ENCODE measurements around the gene MRPL48.
"Not testable (repeated sequence)": the region's sequence is repeated elsewhere in the genome, so short reads cannot be mapped to it uniquely, and the experiment has no call there.

The MRPL48 gene

GRCh38 chr11:73755670-73756069 lies 32.0 kb upstream of the MRPL48 start:
- Histone ChIP-seq H3K4me3 (ENCODE audit: low read length) (no peak overlapping the region), H3K9ac (ENCODE audit: low read length) (no peak overlapping the region), H3K27me3 (ENCODE audit: control insufficient read depth, insufficient read depth, low read length) (no peaks in the 10 kb centered on the region), H3K27ac (ENCODE audit: low read length) (no peak overlapping the region), H3K9me3 (ENCODE audit: control insufficient read depth, low read depth, low read length) (no peaks in the 10 kb centered on the region), H3K4me1 (ENCODE audit: control insufficient read depth, low read depth, low read length) (peaks cover 20% of the 10 kb centered on the region), H3K36me3 (ENCODE audit: control insufficient read depth, low read depth, low read length) (no peaks in the 10 kb centered on the region)

- Histone ChIP-seq H3K4me3 (ENCODE audit: low read length) (no peak overlapping the region), H3K9me3 (ENCODE audit: control insufficient read depth, low read depth, low read length) (no peaks in the 10 kb centered on the region), H3K36me3 (ENCODE audit: control insufficient read depth, low read depth, low read length) (no peaks in the 10 kb centered on the region), H3K4me1 (ENCODE audit: control insufficient read depth, low read depth, low read length) (peaks cover 20% of the 10 kb centered on the region), H3K9ac (ENCODE audit: low read length) (no peak overlapping the region), H3K27me3 (ENCODE audit: control insufficient read depth, insufficient read depth, low read length) (no peaks in the 10 kb centered on the region), H3K27ac (ENCODE audit: low read length) (no peak overlapping the region)
These were observed 30.1 kb upstream of the MRPL48 start for GRCh38 chr11:73757598-73757997.

- peak overlapping the region; percentile 93 for H3K4me3 ChIP-seq (ENCODE audit: low read length)
- H3K4me1 ChIP-seq (ENCODE audit: control insufficient read depth, low read depth, low read length) = peaks cover 20% of the 10 kb centered on the region
- no peak overlapping the region for H3K27ac ChIP-seq (ENCODE audit: low read length)
- H3K9me3 ChIP-seq (ENCODE audit: control insufficient read depth, low read depth, low read length) = no peaks in the 10 kb centered on the region
- no peaks in the 10 kb centered on the region for H3K36me3 ChIP-seq (ENCODE audit: control insufficient read depth, low read depth, low read length)
- no peaks in the 10 kb centered on the region for H3K27me3 ChIP-seq (ENCODE audit: control insufficient read depth, insufficient read depth, low read length)
- no peak overlapping the region for H3K9ac ChIP-seq (ENCODE audit: low read length)
These were observed 29.2 kb upstream of the MRPL48 start for GRCh38 chr11:73758451-73758850.

DNA sequence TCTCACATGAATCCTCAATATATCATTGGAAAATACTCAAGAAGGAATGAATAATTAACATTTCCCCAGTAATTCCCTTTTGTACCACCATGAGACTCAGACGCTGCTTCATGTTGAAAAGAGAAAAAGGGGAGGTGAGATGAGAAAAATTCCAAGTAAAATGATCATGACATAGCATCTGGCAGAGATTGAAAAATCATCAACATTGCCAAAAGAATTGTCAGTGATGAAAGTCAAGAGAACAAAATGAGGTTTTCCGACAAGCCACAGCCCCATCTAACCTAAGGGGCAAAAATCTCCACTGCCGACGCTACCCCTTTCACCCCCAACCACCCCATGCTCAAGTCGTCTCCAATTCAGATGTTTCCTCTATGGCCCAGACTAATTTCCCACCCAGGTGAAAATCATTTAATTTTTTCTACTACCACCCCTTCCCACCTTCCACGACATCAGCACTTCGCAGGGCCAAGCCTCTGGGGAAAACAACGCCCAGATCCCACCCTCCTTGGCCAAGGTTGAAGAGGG lies 28.0 kb upstream of the MRPL48 start:
- H3K27ac ChIP-seq (ENCODE audit: low read length) = no peak overlapping the region

DNA sequence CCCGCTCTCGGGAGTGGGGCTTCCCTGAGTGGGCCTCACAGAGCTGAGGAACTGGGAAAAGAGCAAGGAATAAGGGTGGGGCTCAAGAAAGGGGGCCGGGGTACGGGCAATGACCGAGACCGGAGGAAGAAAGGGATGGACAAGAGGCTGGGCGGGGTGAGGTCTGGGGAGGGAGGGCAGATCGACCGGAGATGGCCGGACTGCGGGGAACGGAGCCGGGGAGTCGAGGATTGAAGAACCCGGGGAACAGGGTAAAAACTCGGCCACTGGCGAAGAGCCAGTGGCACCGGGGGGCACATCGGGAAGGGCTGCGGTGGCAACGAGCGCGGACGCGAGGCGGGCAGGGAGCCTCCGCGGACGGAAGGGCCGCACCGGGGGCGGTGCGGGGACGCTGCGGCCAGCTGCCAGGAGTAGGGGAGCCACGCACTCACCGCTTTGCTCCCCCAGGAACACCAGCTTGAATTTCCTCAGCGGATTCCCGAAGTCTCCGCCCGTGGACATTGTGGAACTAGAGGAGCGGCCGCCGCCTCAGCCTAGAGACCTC lies 27.5 kb upstream of the MRPL48 start:
- Histone ChIP-seq H3K36me3 (ENCODE audit: control insufficient read depth, low read depth, low read length) (no peaks in the 10 kb centered on the region), H3K27me3 (ENCODE audit: control insufficient read depth, insufficient read depth, low read length) (no peaks in the 10 kb centered on the region), H3K9me3 (ENCODE audit: control insufficient read depth, low read depth, low read length) (no peaks in the 10 kb centered on the region), H3K9ac (ENCODE audit: low read length) (peak overlapping the region; percentile 77), H3K4me1 (ENCODE audit: control insufficient read depth, low read depth, low read length) (peaks cover 20% of the 10 kb centered on the region), H3K4me3 (ENCODE audit: low read length) (peak overlapping the region; percentile 93), H3K27ac (ENCODE audit: low read length) (no peak overlapping the region)

More for the DNA sequence above, 28.0 kb upstream of the MRPL48 start:
- peak overlapping the region; percentile 77 for H3K9ac ChIP-seq (ENCODE audit: low read length)
- no peaks in the 10 kb centered on the region for H3K9me3 ChIP-seq (ENCODE audit: control insufficient read depth, low read depth, low read length)
- no peaks in the 10 kb centered on the region for H3K27me3 ChIP-seq (ENCODE audit: control insufficient read depth, insufficient read depth, low read length)
- H3K4me1 ChIP-seq (ENCODE audit: control insufficient read depth, low read depth, low read length) = peaks cover 20% of the 10 kb centered on the region
- no peaks in the 10 kb centered on the region for H3K36me3 ChIP-seq (ENCODE audit: control insufficient read depth, low read depth, low read length)
- peak overlapping the region; percentile 93 for H3K4me3 ChIP-seq (ENCODE audit: low read length)

GRCh38 chr11:73760679-73761402 lies 26.8 kb upstream of the MRPL48 start, which contains the start of gene RAB6A:
TSS of gene RAB6A (minus strand) at chr11:73761074. CDS start at chr11:73760635, 439 bp downstream.
- Histone ChIP-seq H3K9me3 (ENCODE audit: control insufficient read depth, low read depth, low read length) (no peaks in the 10 kb centered on the region), H3K27ac (ENCODE audit: low read length) (peak within 1 kb of the TSS; percentile 39), H3K9ac (ENCODE audit: low read length) (peak within 1 kb of the TSS; percentile 77), H3K27me3 (ENCODE audit: control insufficient read depth, insufficient read depth, low read length) (no peaks in the 10 kb centered on the region), H3K36me3 (ENCODE audit: control insufficient read depth, low read depth, low read length) (no peaks in the 10 kb centered on the region), H3K4me1 (ENCODE audit: control insufficient read depth, low read depth, low read length) (peaks cover 20% of the 10 kb centered on the region), H3K4me3 (ENCODE audit: low read length) (peak within 1 kb of the TSS; percentile 93)

- H3K27ac ChIP-seq (ENCODE audit: low read length) = peak overlapping the region; percentile 39
- peaks cover 20% of the 10 kb centered on the region for H3K4me1 ChIP-seq (ENCODE audit: control insufficient read depth, low read depth, low read length)
- peak overlapping the region; percentile 93 for H3K4me3 ChIP-seq (ENCODE audit: low read length)
- H3K9ac ChIP-seq (ENCODE audit: low read length) = no peak overlapping the region
- H3K36me3 ChIP-seq (ENCODE audit: control insufficient read depth, low read depth, low read length) = no peaks in the 10 kb centered on the region
- H3K27me3 ChIP-seq (ENCODE audit: control insufficient read depth, insufficient read depth, low read length) = no peaks in the 10 kb centered on the region
- no peaks in the 10 kb centered on the region for H3K9me3 ChIP-seq (ENCODE audit: control insufficient read depth, low read depth, low read length)
These were observed 26.2 kb upstream of the MRPL48 start for GRCh38 chr11:73761403-73761945.

- Histone ChIP-seq H3K36me3 (ENCODE audit: control insufficient read depth, low read depth, low read length) (no peaks in the 10 kb centered on the region), H3K27me3 (ENCODE audit: control insufficient read depth, insufficient read depth, low read length) (no peaks in the 10 kb centered on the region), H3K9me3 (ENCODE audit: control insufficient read depth, low read depth, low read length) (no peaks in the 10 kb centered on the region), H3K9ac (ENCODE audit: low read length) (no peak overlapping the region), H3K4me1 (ENCODE audit: control insufficient read depth, low read depth, low read length) (peaks cover 17% of the 10 kb centered on the region), H3K4me3 (ENCODE audit: low read length) (no peak overlapping the region), H3K27ac (ENCODE audit: low read length) (no peak overlapping the region)
These were observed 24.9 kb upstream of the MRPL48 start for GRCh38 chr11:73762732-73763131.

GRCh38 chr11:73766763-73767162 lies 20.9 kb upstream of the MRPL48 start:
- no peak overlapping the region for H3K9ac ChIP-seq (ENCODE audit: low read length)
- H3K27me3 ChIP-seq (ENCODE audit: control insufficient read depth, insufficient read depth, low read length) = no peaks in the 10 kb centered on the region
- H3K27ac ChIP-seq (ENCODE audit: low read length) = no peak overlapping the region
- H3K9me3 ChIP-seq (ENCODE audit: control insufficient read depth, low read depth, low read length) = no peaks in the 10 kb centered on the region
- H3K4me1 ChIP-seq (ENCODE audit: control insufficient read depth, low read depth, low read length) = no peaks in the 10 kb centered on the region
- H3K36me3 ChIP-seq (ENCODE audit: control insufficient read depth, low read depth, low read length) = no peaks in the 10 kb centered on the region
- H3K4me3 ChIP-seq (ENCODE audit: low read length) = no peak overlapping the region

GRCh38 chr11:73770811-73771210 lies 16.9 kb upstream of the MRPL48 start:
- H3K27me3 ChIP-seq (ENCODE audit: control insufficient read depth, insufficient read depth, low read length); H3K4me1 ChIP-seq (ENCODE audit: control insufficient read depth, low read depth, low read length); H3K4me3 ChIP-seq (ENCODE audit: low read length); H3K9ac ChIP-seq (ENCODE audit: low read length); H3K9me3 ChIP-seq (ENCODE audit: control insufficient read depth, low read depth, low read length); H3K27ac ChIP-seq (ENCODE audit: low read length); H3K36me3 ChIP-seq (ENCODE audit: control insufficient read depth, low read depth, low read length): not testable (repeated sequence)

GRCh38 chr11:73779084-73779902 lies 8.4 kb upstream of the MRPL48 start:
- Histone ChIP-seq H3K27ac (ENCODE audit: low read length) (peak overlapping the region; percentile 85), H3K4me1 (ENCODE audit: control insufficient read depth, low read depth, low read length) (no peaks in the 10 kb centered on the region), H3K36me3 (ENCODE audit: control insufficient read depth, low read depth, low read length) (no peaks in the 10 kb centered on the region), H3K9ac (ENCODE audit: low read length) (peak overlapping the region; percentile 89), H3K4me3 (ENCODE audit: low read length) (peak overlapping the region; percentile 80), H3K27me3 (ENCODE audit: control insufficient read depth, insufficient read depth, low read length) (no peaks in the 10 kb centered on the region), H3K9me3 (ENCODE audit: control insufficient read depth, low read depth, low read length) (no peaks in the 10 kb centered on the region)
